ENCODE results near the gene LRRTM4. TPM values are rescaled to one million over a fixed set of nuclear protein-coding genes. Genes with fewer than 3 reads are reported as not detected.

The LRRTM4 gene
- total RNA-seq, 6 donors from 2014 or later: 0.29 to 0.61 TPM; not detected in 4

DNA sequence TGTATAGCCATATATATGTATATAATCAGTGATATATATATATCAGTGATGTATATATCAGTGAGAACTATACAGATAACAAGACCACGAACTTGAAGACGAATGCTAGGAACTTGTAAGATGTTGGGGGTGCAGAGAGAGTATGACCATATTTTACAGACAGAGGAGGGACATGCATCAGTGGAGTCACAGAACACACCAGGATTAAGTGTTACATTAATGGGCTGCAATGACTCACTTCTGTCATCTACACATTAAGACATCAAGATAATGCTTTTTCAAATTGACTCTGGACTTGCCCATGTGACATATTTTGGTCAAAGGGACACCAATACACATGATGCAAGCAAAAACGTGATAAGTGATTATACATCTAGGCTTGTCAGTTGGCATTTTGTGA, 501.0 kb downstream of the LRRTM4 start:
- TF ChIP-seq POLR2AphosphoS5 (IDR thresholded peaks at IDR 0.05): no peak
- TF ChIP-seq CTCF (IDR thresholded peaks at IDR 0.05): no peak
- TF ChIP-seq POLR2A (IDR thresholded peaks at IDR 0.05): no peak
- TF ChIP-seq EP300 (IDR thresholded peaks at IDR 0.05): no peak
- ATAC-seq (ENCODE audit: low FRiP score in 2 of 2): no peak

GRCh38 chr2:77018219-77018618, 504.0 kb downstream of the LRRTM4 start:
- Histone ChIP-seq H3K36me3 (no peaks in the 10 kb centered on the region), H3K4me1 (no peaks in the 10 kb centered on the region), H3K4me3 (no peak overlapping the region), H3K9me3 (no peaks in the 10 kb centered on the region), H3K27me3 (no peaks in the 10 kb centered on the region), H3K27ac (no peak overlapping the region)
- ATAC-seq (ENCODE audit: low FRiP score in 2 of 2) (no peak), DNase-seq (no peak)
- WGBS, 2 donors: 75 to 90% methylated on average over 1 of the region's 1 CpG
- TF ChIP-seq POLR2AphosphoS5 (IDR thresholded peaks at IDR 0.05): no peak
- TF ChIP-seq EP300 (IDR thresholded peaks at IDR 0.05): no peak
- TF ChIP-seq POLR2A (IDR thresholded peaks at IDR 0.05): no peak
- no peak for TF ChIP-seq CTCF (IDR thresholded peaks at IDR 0.05)

More for the DNA sequence above, 501.0 kb downstream of the LRRTM4 start:
- Histone ChIP-seq H3K4me3 (no peak overlapping the region), H3K36me3 (no peaks in the 10 kb centered on the region), H3K4me1 (no peaks in the 10 kb centered on the region), H3K27ac (no peak overlapping the region), H3K9me3 (no peaks in the 10 kb centered on the region), H3K27me3 (no peaks in the 10 kb centered on the region)
- 66 to 67% methylated on average over 3 of the region's 3 CpGs for WGBS, 2 donors
- DNase-seq: no peak

DNA sequence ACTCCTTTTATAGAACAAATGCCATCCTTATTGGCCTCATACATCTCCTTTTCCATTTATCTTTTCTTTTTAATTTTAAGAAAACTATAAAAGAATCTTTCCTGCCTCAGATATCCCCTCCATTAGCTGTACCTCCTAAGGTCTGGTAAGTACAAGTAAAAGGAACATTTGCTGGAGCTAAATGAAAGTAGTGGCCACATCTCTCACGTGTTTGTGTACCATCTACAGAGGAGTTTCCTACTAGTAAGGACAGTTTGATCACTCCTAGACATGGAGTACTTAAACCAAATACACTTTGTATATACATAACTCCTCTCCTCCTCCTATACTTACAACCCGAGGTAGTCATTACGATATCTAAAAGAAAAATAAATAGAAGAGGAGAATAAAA, 504.8 kb downstream of the LRRTM4 start:
- no peaks in the 10 kb centered on the region for H3K9me3 ChIP-seq
- DNase-seq (no peak), ATAC-seq (ENCODE audit: low FRiP score in 2 of 2) (no peak)
- H3K27ac ChIP-seq: no peak overlapping the region
- H3K27me3 ChIP-seq: no peaks in the 10 kb centered on the region
- H3K36me3 ChIP-seq: no peaks in the 10 kb centered on the region
- no peak overlapping the region for H3K4me3 ChIP-seq
- 72 to 74% methylated on average over 3 of the region's 3 CpGs for WGBS, 2 donors
- H3K4me1 ChIP-seq: no peaks in the 10 kb centered on the region
- no peak for TF ChIP-seq POLR2A (IDR thresholded peaks at IDR 0.05)
- no peak for TF ChIP-seq EP300 (IDR thresholded peaks at IDR 0.05)
- no peak for TF ChIP-seq CTCF (IDR thresholded peaks at IDR 0.05)

DNA sequence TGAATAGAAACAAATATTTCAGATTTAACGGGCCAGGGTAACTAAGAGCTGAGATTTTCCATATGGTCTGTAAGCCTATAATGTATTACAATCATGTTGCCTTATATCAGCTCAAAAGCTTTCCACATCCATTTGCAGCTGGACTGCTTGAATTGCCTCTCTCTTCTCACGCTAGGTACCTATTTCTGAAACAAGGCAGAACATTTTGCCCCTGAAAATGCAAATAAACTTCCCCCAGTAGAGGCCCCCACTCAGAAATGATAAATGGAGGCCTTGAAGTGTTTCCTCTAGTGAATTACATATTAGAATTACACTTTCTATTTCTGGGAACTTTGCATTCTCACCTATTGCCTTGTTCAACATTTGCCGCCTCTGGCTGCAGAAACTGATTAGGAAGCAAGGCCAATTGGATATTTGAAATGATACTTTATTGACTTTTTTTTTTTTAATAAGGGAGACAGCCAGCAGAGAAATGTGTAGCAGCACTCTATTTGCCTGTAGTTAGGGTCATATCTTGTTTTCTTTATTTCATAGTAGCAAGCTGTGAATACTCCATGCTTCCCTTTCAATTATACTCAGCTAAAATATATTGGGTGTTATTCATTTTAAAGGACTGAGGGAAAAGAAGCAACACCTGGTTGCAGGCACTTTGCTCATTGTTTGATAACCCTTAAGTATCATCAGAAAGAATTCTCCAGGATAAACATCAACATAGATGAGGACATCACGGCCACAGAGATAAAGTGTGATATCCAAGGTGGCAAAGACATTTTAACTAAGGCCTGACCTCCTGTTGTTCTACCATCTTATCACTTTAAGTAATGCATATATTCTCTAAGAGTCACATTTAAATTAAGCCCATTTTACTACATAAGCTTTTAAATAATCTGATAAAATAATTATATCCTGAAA, 505.5 kb downstream of the LRRTM4 start:
- ATAC-seq (ENCODE audit: low FRiP score in 2 of 2): no peak
- H3K9me3 ChIP-seq: no peaks in the 10 kb centered on the region
- TF ChIP-seq POLR2A (IDR thresholded peaks at IDR 0.05) (no peak), CTCF (IDR thresholded peaks at IDR 0.05) (no peak), EP300 (IDR thresholded peaks at IDR 0.05) (no peak), POLR2AphosphoS5 (IDR thresholded peaks at IDR 0.05) (no peak)
- WGBS, 2 donors: 78 to 85% methylated on average over 4 of the region's 4 CpGs
- H3K4me1 ChIP-seq: no peaks in the 10 kb centered on the region
- no peak for DNase-seq
- no peaks in the 10 kb centered on the region for H3K36me3 ChIP-seq
- no peak overlapping the region for H3K4me3 ChIP-seq
- H3K27ac ChIP-seq: no peak overlapping the region
- no peaks in the 10 kb centered on the region for H3K27me3 ChIP-seq

DNA sequence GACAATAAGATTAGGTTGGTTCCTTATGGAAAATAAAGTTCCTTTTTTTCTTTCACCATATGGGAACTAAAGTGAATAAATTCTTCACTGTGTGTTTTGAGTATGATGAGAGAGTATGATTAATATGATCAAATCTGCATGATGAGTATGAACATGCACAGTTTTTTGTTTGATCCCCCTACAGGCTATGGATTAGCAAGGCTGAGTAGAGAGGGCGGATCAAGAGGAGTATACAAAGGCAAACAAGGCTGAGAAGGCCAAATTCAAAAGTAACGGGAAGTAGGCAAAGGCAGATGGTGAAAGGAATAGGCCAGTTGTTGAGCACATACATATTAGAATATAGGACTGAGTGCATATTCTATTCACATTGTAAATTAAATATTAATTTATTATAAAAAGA, 508.2 kb downstream of the LRRTM4 start:
- no peaks in the 10 kb centered on the region for H3K27me3 ChIP-seq
- no peak overlapping the region for H3K27ac ChIP-seq
- no peak for ATAC-seq (ENCODE audit: low FRiP score in 2 of 2)
- no peak for DNase-seq
- 78 to 81% methylated on average over 2 of the region's 2 CpGs for WGBS, 2 donors
- H3K36me3 ChIP-seq: no peaks in the 10 kb centered on the region
- no peaks in the 10 kb centered on the region for H3K4me1 ChIP-seq
- H3K9me3 ChIP-seq: no peaks in the 10 kb centered on the region
- no peak for TF ChIP-seq EP300 (IDR thresholded peaks at IDR 0.05)
- TF ChIP-seq POLR2A (IDR thresholded peaks at IDR 0.05): no peak
- TF ChIP-seq POLR2AphosphoS5 (IDR thresholded peaks at IDR 0.05): no peak
- TF ChIP-seq CTCF (IDR thresholded peaks at IDR 0.05): no peak
- no peak overlapping the region for H3K4me3 ChIP-seq

Measured in upper lobe of left lung (tissue), 6 donors.